BE2C (cell line): ENCODE measurements around the gene GDPD5.

Source experiments
- DNase-seq: peaks from one replicate; pipeline ENCODE4 v3.0.0-alpha.2; 2020
- H3K27me3 ChIP-seq: fragments of 250-450 bp; sonication (Bioruptor Pico); 2 replicates; pipeline ENCODE4 v1.5.1; 2020; ENCODE audit warnings: mild to moderate bottlenecking
- H3K36me3 ChIP-seq: fragments of 250-450 bp; sonication (Bioruptor Pico); 2 replicates; pipeline ENCODE4 v1.5.1; 2020; ENCODE audit warnings: mild to moderate bottlenecking
- H3K4me1 ChIP-seq: fragments of 250-450 bp; sonication (Bioruptor Pico); 2 replicates; pipeline ENCODE4 v1.5.1; 2020
- H3K4me3 ChIP-seq: 2 replicates; pipeline ENCODE4 v1.5.1; 2011; ENCODE audit warnings: low read depth, low read length
- H3K9me3 ChIP-seq: fragments of 250-450 bp; sonication (Bioruptor Pico); 2 replicates; pipeline ENCODE4 v1.5.1; 2020
- TF ChIP-seq, protein P1 (sequence below): IDR thresholded peaks from 2 replicates; pipeline ENCODE4 v1.5.1; 2012; ENCODE audit warnings: mild to moderate bottlenecking, low read depth, low read length

GDPD5 gene

DNA sequence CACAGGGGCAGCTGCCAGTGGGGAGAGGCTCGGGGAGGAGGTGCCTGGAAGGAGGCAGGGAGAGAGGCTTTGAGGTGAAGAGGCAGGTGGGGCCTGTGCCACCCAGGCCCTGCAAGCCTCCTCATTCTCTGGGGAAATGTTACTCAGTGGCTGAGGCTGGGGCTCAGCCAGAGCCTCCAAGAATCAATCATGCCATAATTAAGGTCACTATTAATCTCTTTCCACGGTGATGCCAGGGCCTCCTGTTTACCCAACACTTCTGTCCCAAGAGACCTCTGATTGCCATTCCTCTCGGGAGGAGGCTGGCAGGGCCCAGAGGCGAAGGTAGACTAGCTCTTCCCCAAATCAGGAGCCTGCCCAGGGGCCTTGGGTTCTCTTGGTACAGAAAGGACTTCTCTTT, 38.4 kb downstream of the GDPD5 start:
- H3K36me3 ChIP-seq: no peaks in the 10 kb centered on the region
- H3K4me3 ChIP-seq: no peak overlapping the region
- H3K9me3 ChIP-seq: no peaks in the 10 kb centered on the region
- TF ChIP-seq, protein P1, sequence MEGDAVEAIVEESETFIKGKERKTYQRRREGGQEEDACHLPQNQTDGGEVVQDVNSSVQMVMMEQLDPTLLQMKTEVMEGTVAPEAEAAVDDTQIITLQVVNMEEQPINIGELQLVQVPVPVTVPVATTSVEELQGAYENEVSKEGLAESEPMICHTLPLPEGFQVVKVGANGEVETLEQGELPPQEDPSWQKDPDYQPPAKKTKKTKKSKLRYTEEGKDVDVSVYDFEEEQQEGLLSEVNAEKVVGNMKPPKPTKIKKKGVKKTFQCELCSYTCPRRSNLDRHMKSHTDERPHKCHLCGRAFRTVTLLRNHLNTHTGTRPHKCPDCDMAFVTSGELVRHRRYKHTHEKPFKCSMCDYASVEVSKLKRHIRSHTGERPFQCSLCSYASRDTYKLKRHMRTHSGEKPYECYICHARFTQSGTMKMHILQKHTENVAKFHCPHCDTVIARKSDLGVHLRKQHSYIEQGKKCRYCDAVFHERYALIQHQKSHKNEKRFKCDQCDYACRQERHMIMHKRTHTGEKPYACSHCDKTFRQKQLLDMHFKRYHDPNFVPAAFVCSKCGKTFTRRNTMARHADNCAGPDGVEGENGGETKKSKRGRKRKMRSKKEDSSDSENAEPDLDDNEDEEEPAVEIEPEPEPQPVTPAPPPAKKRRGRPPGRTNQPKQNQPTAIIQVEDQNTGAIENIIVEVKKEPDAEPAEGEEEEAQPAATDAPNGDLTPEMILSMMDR: no peak
- no peak for DNase-seq
- no peaks in the 10 kb centered on the region for H3K27me3 ChIP-seq
- peaks cover 5% of the 10 kb centered on the region; the same call in 1 of the 2 replicates for H3K4me1 ChIP-seq

DNA sequence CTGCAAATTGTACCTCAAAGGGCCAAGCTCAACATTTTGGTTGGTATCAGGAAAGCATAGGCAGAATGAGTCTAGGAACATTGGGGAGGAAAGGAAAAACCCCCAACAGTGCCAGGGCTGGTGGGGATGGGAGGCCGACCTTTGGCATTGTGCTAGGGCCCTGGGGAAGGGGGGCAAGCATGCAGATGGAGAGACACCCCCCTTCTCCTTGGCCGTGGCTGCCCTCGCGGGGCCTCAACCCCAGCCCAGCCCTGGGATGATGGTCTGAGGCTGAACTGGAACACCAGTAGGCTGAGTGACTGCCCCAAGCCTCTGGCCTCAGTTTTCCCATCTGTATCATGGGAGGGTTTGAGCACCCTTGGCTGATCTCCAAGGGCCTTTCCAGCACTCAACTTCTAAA, 40.0 kb downstream of the GDPD5 start:
- Histone ChIP-seq H3K4me3 (no peak overlapping the region), H3K9me3 (no peaks in the 10 kb centered on the region), H3K27me3 (no peaks in the 10 kb centered on the region), H3K4me1 (peaks cover 5% of the 10 kb centered on the region; the same call in 1 of the 2 replicates), H3K36me3 (no peaks in the 10 kb centered on the region)
- TF ChIP-seq, protein P1: no peak
- DNase-seq: no peak

DNA sequence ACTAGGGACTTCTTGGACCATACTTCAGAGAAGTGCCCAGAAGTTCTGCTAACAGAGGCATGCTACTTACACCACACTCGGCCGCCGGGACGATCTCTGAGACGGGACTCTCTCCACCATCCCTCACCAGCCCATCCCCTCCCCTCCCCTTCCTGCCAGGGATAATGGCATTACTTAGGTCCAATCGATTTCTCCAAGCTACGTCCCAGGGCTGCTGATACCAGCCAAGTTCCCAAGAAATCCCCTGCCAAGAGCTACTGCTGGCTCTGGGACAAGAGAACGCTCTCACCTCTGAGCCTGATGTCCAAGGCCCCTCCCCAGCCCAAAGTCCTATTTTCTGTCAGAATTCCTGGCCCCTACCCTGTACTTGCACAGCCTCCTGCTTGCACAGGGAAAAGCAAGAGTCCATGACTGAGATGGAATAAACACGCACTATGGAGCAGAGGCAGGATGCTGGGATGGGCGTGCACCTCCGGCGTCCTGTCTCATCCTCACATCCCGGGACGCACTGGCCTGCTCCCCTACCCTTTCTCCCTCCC, 42.7 kb downstream of the GDPD5 start:
- DNase-seq: no peak
- Histone ChIP-seq H3K36me3 (no peaks in the 10 kb centered on the region), H3K9me3 (no peaks in the 10 kb centered on the region), H3K4me3 (no peak overlapping the region), H3K27me3 (no peaks in the 10 kb centered on the region), H3K4me1 (no peaks in the 10 kb centered on the region; the same call in 1 of the 2 replicates)
- TF ChIP-seq, protein P1: no peak

DNA sequence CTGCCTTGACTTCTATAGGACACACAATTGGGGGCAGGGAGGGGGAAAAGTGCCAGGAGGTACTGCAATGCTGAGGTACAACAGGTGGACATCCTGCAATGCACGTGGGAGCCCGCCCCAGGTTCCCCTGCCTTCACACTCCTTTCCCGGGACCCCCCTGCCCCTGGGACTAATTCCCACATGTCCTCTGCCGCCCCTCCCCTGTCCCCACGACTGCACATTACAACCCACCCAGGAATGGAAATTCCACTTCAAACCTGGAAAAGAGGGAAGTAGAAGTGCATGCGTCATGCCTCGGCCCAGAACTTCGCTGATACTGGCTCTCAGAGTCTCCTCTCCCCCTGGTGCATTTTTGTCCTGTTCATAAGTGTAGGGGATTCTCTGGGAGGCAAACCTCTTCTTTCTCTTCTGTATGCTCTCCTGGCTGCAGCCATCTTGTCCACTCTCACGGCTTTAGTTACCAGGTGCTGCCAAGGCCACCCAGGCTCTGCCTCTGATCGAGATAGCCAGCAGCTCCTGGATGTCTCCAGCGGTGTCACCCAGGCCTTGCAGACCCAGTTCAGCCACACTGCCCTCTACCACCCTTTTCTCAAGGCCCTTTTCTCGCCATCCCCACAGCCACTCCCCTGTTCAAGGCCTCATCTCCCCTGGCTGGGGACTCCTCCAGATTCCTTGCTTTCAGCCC, 43.7 kb downstream of the GDPD5 start:
- Histone ChIP-seq H3K9me3 (no peaks in the 10 kb centered on the region), H3K27me3 (no peaks in the 10 kb centered on the region), H3K4me3 (no peak overlapping the region), H3K4me1 (no peaks in the 10 kb centered on the region), H3K36me3 (no peaks in the 10 kb centered on the region)
- DNase-seq: no peak
- TF ChIP-seq, protein P1: no peak

DNA sequence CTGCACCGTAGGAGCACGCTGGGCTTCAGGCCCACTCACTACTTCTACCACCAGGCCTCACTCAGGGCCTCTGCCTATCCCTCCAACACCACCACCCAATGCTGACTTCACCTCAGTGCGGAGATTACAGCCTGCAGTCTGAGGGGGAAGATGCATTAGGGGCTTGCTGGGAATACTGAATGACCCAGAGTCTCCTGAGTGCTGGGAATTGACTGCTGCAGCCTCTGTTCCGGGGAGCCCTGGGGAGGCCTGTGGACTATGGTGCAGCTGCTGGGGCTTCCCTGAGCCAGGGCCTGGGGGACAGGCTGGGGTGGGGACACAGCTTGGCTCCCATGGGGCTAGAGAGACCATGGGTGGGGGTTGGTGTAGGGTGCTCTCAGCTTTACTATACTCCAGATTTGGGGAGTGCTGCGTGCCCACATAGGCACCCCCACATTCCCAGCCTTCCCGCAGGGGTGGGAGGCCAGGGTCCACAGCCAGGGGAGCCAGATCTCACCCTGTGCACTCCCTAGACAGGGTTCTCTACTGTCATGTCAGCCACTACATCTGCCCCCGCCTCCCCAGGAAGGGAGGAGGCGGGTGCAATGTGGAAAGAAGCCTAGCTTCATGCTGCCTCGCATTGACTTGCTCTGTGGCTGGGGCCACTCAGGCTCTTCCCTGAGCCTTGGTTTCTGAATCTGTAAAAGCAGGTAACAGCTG, 44.4 kb downstream of the GDPD5 start:
- Histone ChIP-seq H3K9me3 (no peaks in the 10 kb centered on the region), H3K4me3 (no peak overlapping the region), H3K36me3 (no peaks in the 10 kb centered on the region), H3K27me3 (no peaks in the 10 kb centered on the region), H3K4me1 (no peaks in the 10 kb centered on the region; the same call in 1 of the 2 replicates)
- TF ChIP-seq, protein P1: no peak
- DNase-seq: no peak
